Astrocyte (in vitro differentiated cells and primary cell): ENCODE measurements around the gene SUPV3L1. TPM values are rescaled to one million over a fixed set of nuclear protein-coding genes. Genes with fewer than 3 reads are reported as not detected.
"Not testable (repeated sequence)": the region's sequence is repeated elsewhere in the genome, so short reads cannot be mapped to it uniquely, and the experiment has no call there.

Experiments used
- DNase-seq: peaks from one replicate; pipeline ENCODE4 v3.0.0-alpha.2; 2010; ENCODE audit warnings: low read depth
- FAIRE-seq: peaks from 2 replicates; lab custom pipeline; 2011; peaks lifted over from hg19 to GRCh38; lab: Jason Lieb, UNC
- H2AFZ ChIP-seq: 2 replicates; pipeline ENCODE4 v1.6.0; 2012; ENCODE audit warnings: low read depth, low read length, inconsistent platforms
- H3K27ac ChIP-seq: 2 replicates; pipeline ENCODE4 v1.5.1; 2011; ENCODE audit warnings: low read depth, low read length, inconsistent platforms
- H3K27me3 ChIP-seq: 2 replicates; pipeline ENCODE4 v1.6.0; 2011; ENCODE audit warnings: low read length, inconsistent platforms; ENCODE audit not compliant: insufficient read depth
- H3K36me3 ChIP-seq: 2 replicates; pipeline ENCODE4 v1.5.1; 2011; ENCODE audit warnings: low read length, inconsistent platforms; ENCODE audit not compliant: insufficient read depth
- H3K4me1 ChIP-seq: 2 replicates; pipeline ENCODE4 v1.5.1; 2011; ENCODE audit warnings: low read length, inconsistent platforms; ENCODE audit not compliant: insufficient read depth
- H3K4me2 ChIP-seq: 2 replicates; pipeline ENCODE4 v1.6.0; 2012; ENCODE audit warnings: low read length, inconsistent platforms
- H3K4me3 ChIP-seq: 2 replicates; pipeline ENCODE4 v1.5.1; 2011; ENCODE audit warnings: low read depth, mild to moderate bottlenecking, low read length, inconsistent platforms; ENCODE audit not compliant: insufficient read depth
- H3K79me2 ChIP-seq: 2 replicates; pipeline ENCODE4 v1.6.0; 2012; ENCODE audit warnings: mild to moderate bottlenecking, low read length, inconsistent platforms; ENCODE audit not compliant: insufficient read depth
- H3K9ac ChIP-seq: 2 replicates; pipeline ENCODE4 v1.6.0; 2012; ENCODE audit warnings: mild to moderate bottlenecking, low read length, inconsistent platforms
- H3K9me3 ChIP-seq: 2 replicates; pipeline ENCODE4 v1.5.1; 2012; ENCODE audit warnings: low read depth, mild to moderate bottlenecking, low read length, inconsistent platforms; ENCODE audit not compliant: insufficient read depth
- H4K20me1 ChIP-seq: 2 replicates; pipeline ENCODE4 v1.6.0; 2012; ENCODE audit warnings: low read length, inconsistent platforms; ENCODE audit not compliant: insufficient read depth
- H3K27ac Mint-ChIP-seq: one replicate; pipeline ENCODE4 v1.8.0; 2021; ENCODE audit warnings: mild to moderate bottlenecking, mixed read lengths; ENCODE audit not compliant: unreplicated experiment
- H3K27me3 Mint-ChIP-seq: one replicate; pipeline ENCODE4 v1.8.0; 2021; ENCODE audit warnings: low read depth, mixed read lengths; ENCODE audit not compliant: unreplicated experiment
- H3K36me3 Mint-ChIP-seq: one replicate; pipeline ENCODE4 v1.8.0; 2021; ENCODE audit warnings: low read depth, mixed read lengths; ENCODE audit not compliant: unreplicated experiment
- H3K4me1 Mint-ChIP-seq: one replicate; pipeline ENCODE4 v1.8.0; 2021; ENCODE audit warnings: low read depth, mixed read lengths; ENCODE audit not compliant: unreplicated experiment
- H3K4me3 Mint-ChIP-seq: one replicate; pipeline ENCODE4 v1.8.0; 2021; ENCODE audit warnings: mild to moderate bottlenecking, moderate library complexity, mixed read lengths; ENCODE audit not compliant: unreplicated experiment
- H3K9me3 Mint-ChIP-seq: one replicate; pipeline ENCODE4 v1.8.0; 2021; ENCODE audit warnings: mild to moderate bottlenecking, mixed read lengths; ENCODE audit not compliant: unreplicated experiment
- EZH2 ChIP-seq: IDR thresholded peaks from 2 replicates; pipeline ENCODE4 v1.6.1; 2012; ENCODE audit warnings: mild to moderate bottlenecking, low read length, inconsistent platforms; ENCODE audit not compliant: insufficient read depth
- total RNA-seq: library from RNA; stranded (reverse); gene quantifications from 2 replicates; pipeline ENCODE4 v1.2.1, GENCODE V29; 2021
- TF ChIP-seq, protein P1 (sequence below): IDR thresholded peaks from 2 replicates; pipeline ENCODE4 v1.5.1; 2011; ENCODE audit warnings: low read depth, mild to moderate bottlenecking, inconsistent platforms, low read length, moderate library complexity; ENCODE audit not compliant: insufficient read depth

Gene SUPV3L1
- total RNA-seq, 1 donor from 2014 or later: 34.4 TPM

DNA sequence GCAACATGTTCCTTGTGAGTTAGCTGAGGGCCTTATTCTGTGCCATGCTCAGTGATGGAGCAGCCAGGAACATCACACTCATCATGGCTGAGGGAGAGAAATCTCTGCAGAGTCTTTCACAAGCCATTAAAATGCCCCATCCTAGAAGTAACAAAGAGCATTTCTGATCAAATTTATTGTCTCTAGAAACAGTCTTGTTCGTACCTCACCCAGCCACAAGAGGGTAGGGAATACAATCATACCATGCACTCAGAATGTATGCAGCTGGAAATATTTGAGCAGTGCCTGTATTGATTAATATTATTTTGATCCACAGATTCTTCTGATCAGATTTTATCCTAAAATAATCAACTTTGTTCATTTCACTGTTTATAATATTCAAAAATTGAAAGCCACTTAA is 38.7 kb upstream of the SUPV3L1 start:
- H3K9me3 Mint-ChIP-seq: no peaks in the 10 kb centered on the region
- TF ChIP-seq EZH2: no peak
- TF ChIP-seq, protein P1, sequence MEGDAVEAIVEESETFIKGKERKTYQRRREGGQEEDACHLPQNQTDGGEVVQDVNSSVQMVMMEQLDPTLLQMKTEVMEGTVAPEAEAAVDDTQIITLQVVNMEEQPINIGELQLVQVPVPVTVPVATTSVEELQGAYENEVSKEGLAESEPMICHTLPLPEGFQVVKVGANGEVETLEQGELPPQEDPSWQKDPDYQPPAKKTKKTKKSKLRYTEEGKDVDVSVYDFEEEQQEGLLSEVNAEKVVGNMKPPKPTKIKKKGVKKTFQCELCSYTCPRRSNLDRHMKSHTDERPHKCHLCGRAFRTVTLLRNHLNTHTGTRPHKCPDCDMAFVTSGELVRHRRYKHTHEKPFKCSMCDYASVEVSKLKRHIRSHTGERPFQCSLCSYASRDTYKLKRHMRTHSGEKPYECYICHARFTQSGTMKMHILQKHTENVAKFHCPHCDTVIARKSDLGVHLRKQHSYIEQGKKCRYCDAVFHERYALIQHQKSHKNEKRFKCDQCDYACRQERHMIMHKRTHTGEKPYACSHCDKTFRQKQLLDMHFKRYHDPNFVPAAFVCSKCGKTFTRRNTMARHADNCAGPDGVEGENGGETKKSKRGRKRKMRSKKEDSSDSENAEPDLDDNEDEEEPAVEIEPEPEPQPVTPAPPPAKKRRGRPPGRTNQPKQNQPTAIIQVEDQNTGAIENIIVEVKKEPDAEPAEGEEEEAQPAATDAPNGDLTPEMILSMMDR: no peak
- Histone ChIP-seq H3K36me3 (no peaks in the 10 kb centered on the region), H3K27me3 (no peaks in the 10 kb centered on the region), H3K79me2 (peaks cover 76% of the 10 kb centered on the region), H3K4me1 (no peaks in the 10 kb centered on the region), H3K9me3 (no peaks in the 10 kb centered on the region), H3K4me2 (no peak overlapping the region), H3K27ac (no peak overlapping the region), H2AFZ (no peak overlapping the region), H3K9ac (no peak overlapping the region), H4K20me1 (peaks cover 33% of the 10 kb centered on the region), H3K4me3 (no peak overlapping the region)
- DNase-seq: no peak
- H3K4me3 Mint-ChIP-seq: no peak overlapping the region
- FAIRE-seq: no peak
- H3K27ac Mint-ChIP-seq: no peak overlapping the region
- no peaks in the 10 kb centered on the region for H3K27me3 Mint-ChIP-seq
- H3K36me3 Mint-ChIP-seq: peaks cover 5% of the 10 kb centered on the region
- no peaks in the 10 kb centered on the region for H3K4me1 Mint-ChIP-seq

DNA sequence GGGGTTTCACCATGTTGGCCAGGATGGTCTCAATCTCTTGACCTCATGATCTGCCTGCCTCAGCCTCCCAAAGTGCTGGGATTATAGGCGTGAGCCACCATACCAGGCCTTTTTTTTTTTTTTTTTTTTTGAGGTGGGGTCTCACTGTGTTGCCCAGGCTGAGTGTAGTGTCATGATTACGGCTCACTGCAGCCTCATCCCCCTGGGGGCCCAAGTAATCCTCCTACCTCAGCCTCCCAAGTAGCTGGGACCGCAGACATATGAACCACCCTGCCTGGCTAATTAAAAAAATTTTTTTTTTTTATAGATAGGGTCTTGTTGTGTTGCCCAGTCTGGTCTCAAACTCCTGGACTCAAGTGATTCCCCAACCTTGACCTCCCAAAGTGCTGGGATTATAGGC is 38.0 kb upstream of the SUPV3L1 start:
- not testable (repeated sequence) for H3K4me1 ChIP-seq, H3K4me3 ChIP-seq, H3K4me2 ChIP-seq, H3K4me1 Mint-ChIP-seq, DNase-seq, H3K9ac ChIP-seq, H3K4me3 Mint-ChIP-seq, H3K27ac Mint-ChIP-seq, H3K9me3 ChIP-seq, H3K27ac ChIP-seq, H2AFZ ChIP-seq, H3K27me3 ChIP-seq, FAIRE-seq, H3K36me3 ChIP-seq, H3K36me3 Mint-ChIP-seq, H3K9me3 Mint-ChIP-seq, H3K27me3 Mint-ChIP-seq
- H4K20me1 ChIP-seq: peaks cover 36% of the 10 kb centered on the region
- H3K79me2 ChIP-seq: peaks cover 84% of the 10 kb centered on the region

DNA sequence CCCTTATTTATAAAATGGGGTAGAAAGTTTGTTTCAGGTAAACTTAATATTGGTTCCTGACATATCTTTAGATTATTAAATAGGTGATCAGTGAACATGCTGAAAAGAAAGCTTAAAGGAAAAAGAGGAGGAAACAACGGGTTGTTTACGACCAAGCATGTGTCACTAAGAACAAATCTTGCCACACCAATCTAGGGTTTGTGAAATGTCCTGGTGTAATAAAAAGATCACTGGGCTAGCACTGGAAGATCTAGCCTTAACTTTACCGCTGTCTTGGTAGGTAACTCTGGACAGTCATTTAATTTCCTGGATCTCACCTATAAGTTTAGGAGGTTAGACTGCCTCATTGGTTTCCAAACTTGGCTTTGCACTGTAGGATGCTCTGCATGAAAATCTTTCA is 37.1 kb upstream of the SUPV3L1 start:
- no peak overlapping the region for H3K27ac ChIP-seq
- H3K4me1 ChIP-seq: no peaks in the 10 kb centered on the region
- TF ChIP-seq EZH2: no peak
- TF ChIP-seq, protein P1: no peak
- peaks cover 34% of the 10 kb centered on the region for H4K20me1 ChIP-seq
- no peaks in the 10 kb centered on the region for H3K36me3 ChIP-seq
- no peak for DNase-seq
- H3K79me2 ChIP-seq: peaks cover 80% of the 10 kb centered on the region
- Mint-ChIP-seq H3K9me3 (no peaks in the 10 kb centered on the region), H3K4me1 (no peaks in the 10 kb centered on the region), H3K36me3 (peaks cover 2% of the 10 kb centered on the region), H3K27me3 (no peaks in the 10 kb centered on the region), H3K27ac (no peak overlapping the region), H3K4me3 (no peak overlapping the region)
- no peak overlapping the region for H3K4me2 ChIP-seq
- H3K9me3 ChIP-seq: no peaks in the 10 kb centered on the region
- no peak overlapping the region for H3K4me3 ChIP-seq
- H3K9ac ChIP-seq: no peak overlapping the region
- no peaks in the 10 kb centered on the region for H3K27me3 ChIP-seq
- no peak for FAIRE-seq
- no peak overlapping the region for H2AFZ ChIP-seq
